Central memory CD8-positive, alpha-beta T cell (primary cell): ENCODE measurements around the gene SORL1.
A peak's percentile ranks its signal among the peaks of the same experiment; 100 is the strongest.
"Not testable (repeated sequence)": the region's sequence is repeated elsewhere in the genome, so short reads cannot be mapped to it uniquely, and the experiment has no call there.

Experiments used
- ATAC-seq: fragments of 150-1000 bp; cut with Tn5 transposase; replicated peaks from 2 replicates; pipeline ENCODE4 v1.10.0; 2022; ENCODE audit warnings: mild to moderate bottlenecking, moderate FRiP score, moderate number of reproducible peaks; ENCODE audit not compliant: poor library complexity, severe bottlenecking; ENCODE audit errors: extremely low read depth
- DNase-seq, 2 donors: peaks; one replicate each; pipeline ENCODE4 v3.0.0; 2021; ENCODE audit warnings: low spot score in 2 of 2
- H3K27ac Mint-ChIP-seq: one replicate; pipeline ENCODE4 v1.8.0; 2022; ENCODE audit warnings: low read depth, mild to moderate bottlenecking, moderate library complexity, mixed read lengths
- H3K27me3 Mint-ChIP-seq: one replicate; pipeline ENCODE4 v1.8.0; 2022; ENCODE audit warnings: mixed read lengths
- H3K36me3 Mint-ChIP-seq: one replicate; pipeline ENCODE4 v1.8.0; 2022; ENCODE audit warnings: mild to moderate bottlenecking, moderate library complexity, mixed read lengths; ENCODE audit not compliant: insufficient read depth
- H3K4me1 Mint-ChIP-seq: one replicate; pipeline ENCODE4 v1.8.0; 2022; ENCODE audit warnings: mixed read lengths
- H3K4me3 Mint-ChIP-seq: one replicate; pipeline ENCODE4 v1.8.0; 2022; ENCODE audit warnings: mild to moderate bottlenecking, moderate library complexity, mixed read lengths
- H3K9me3 Mint-ChIP-seq: one replicate; pipeline ENCODE4 v1.8.0; 2022; ENCODE audit warnings: mixed read lengths

Gene SORL1

DNA sequence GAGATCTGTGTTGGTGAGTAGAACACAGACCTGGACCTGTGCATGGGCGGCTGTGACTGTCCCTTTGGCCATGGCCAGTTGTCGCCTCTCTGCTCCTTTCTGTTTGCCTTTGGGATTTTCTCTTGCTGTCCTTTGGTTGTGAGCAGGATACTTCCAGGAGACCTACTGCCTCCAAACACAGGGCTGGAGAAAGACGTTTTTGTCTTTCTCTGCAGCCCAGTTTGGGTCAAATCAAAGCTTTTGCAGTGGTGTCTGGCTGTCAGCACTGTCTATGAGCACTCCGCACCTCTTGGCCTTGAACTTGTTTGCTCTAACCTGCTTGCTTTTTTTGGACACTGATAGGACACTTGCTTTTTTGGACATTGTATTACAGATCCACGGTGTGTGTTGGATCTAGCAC lies 109.6 kb downstream of the SORL1 start:
- no peak for ATAC-seq
- DNase-seq, result no peak
- Mint-ChIP-seq H3K9me3 (no peaks in the 10 kb centered on the region), H3K27me3 (no peaks in the 10 kb centered on the region), H3K4me1 (peaks cover 47% of the 10 kb centered on the region), H3K36me3 (peaks cover 65% of the 10 kb centered on the region), H3K27ac (no peak overlapping the region), H3K4me3 (no peak overlapping the region)

DNA sequence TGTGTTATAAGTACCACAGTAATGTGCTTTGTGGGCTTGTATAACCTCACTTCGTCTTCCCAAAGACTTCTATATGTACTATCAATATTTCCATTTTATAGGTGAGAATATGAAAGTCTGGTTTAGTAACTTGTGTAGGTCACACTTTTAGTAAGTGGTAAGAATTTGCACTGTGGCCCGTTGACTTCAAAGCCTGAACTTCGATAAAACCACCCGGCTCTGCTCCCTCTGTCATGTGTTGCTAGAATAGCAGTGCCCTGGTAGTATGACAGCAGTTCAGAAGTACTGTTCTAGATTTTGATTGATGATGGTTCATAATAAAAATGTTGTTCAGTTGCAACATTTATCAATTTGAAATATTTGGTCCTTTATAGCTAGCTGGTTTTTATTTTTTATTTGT lies 110.9 kb downstream of the SORL1 start:
- Mint-ChIP-seq H3K27ac (peak overlapping the region; percentile 36), H3K4me1 (peaks cover 46% of the 10 kb centered on the region), H3K4me3 (no peak overlapping the region), H3K36me3 (peaks cover 62% of the 10 kb centered on the region), H3K9me3 (no peaks in the 10 kb centered on the region), H3K27me3 (no peaks in the 10 kb centered on the region)
- no peak for DNase-seq
- ATAC-seq, result peak; percentile 62

- no peak for DNase-seq
- H3K36me3 Mint-ChIP-seq, result peaks cover 60% of the 10 kb centered on the region
- H3K27ac Mint-ChIP-seq, result peak overlapping the region; percentile 9
- peaks cover 46% of the 10 kb centered on the region for H3K4me1 Mint-ChIP-seq
- H3K27me3 Mint-ChIP-seq, result no peaks in the 10 kb centered on the region
- H3K4me3 Mint-ChIP-seq, result no peak overlapping the region
- ATAC-seq, result no peak
- H3K9me3 Mint-ChIP-seq, result no peaks in the 10 kb centered on the region
Measured at GRCh38 chr11:121563900-121564822, 112.0 kb downstream of the SORL1 start.

DNA sequence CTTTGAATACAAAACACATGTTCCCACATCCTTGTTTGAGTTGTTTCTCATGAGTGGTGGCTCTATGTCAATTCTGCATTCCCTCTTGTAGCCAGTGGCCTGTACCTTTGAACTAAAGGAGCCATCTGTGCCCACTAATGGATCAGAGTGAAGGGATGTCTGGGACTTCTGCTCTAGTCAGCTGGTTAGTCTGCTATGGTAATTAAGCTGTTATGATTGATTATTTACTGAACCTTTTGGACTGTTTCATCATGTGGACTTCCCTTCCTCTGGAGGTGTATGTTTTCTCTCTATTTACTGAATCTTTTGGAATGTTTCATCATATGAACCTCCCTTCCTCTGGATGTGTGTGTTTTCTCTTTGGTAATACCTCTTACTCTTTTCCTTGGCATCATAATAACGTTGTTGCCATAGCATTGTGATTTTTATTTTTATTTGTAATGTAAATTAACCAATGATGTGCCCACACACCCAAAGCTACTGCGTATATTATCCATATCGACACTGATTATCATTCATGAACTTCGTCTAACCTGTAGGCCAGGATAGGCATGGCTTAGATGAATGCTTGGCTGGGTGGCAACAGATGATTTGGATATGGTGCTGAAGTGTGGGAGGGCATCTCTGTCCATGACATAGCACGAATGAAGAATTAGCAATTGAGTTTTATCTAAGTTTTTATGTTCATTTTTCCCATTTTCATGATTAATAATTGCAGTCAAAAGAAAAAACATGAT lies 113.0 kb downstream of the SORL1 start:
- Mint-ChIP-seq H3K4me3 (no peak overlapping the region), H3K27me3 (no peaks in the 10 kb centered on the region), H3K27ac (peak overlapping the region; percentile 24), H3K4me1 (peaks cover 46% of the 10 kb centered on the region), H3K36me3 (peaks cover 57% of the 10 kb centered on the region), H3K9me3 (no peaks in the 10 kb centered on the region)
- ATAC-seq (no peak), DNase-seq (no peak)

- Mint-ChIP-seq H3K27me3 (no peaks in the 10 kb centered on the region), H3K4me1 (peaks cover 41% of the 10 kb centered on the region), H3K9me3 (no peaks in the 10 kb centered on the region), H3K4me3 (no peak overlapping the region), H3K36me3 (peaks cover 58% of the 10 kb centered on the region), H3K27ac (no peak overlapping the region)
- ATAC-seq, result no peak
- no peak for DNase-seq
Measured at GRCh38 chr11:121566279-121567168, 114.4 kb downstream of the SORL1 start.

DNA sequence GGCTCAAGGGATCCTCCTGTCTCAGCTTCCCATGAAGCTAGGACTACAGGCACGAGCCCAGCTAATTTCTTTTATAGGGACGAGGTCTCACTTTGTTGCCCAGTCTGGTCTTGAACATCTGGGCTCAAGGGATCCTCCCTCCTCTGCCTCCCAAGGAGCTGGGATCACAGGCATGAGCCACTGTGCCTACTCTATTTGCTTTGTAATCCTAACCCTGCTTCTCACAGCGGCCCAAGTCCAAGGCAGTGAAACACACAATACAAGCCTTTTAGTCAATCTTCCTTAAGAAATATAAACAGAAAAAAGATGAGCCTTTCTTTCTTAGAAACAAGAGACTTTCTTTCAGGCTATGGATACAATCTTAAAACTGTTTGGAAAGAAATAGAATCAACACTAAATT lies 115.9 kb downstream of the SORL1 start:
- Mint-ChIP-seq H3K27ac (no peak overlapping the region), H3K27me3 (no peaks in the 10 kb centered on the region), H3K4me3 (no peak overlapping the region), H3K9me3 (no peaks in the 10 kb centered on the region), H3K4me1 (peaks cover 26% of the 10 kb centered on the region), H3K36me3 (peaks cover 56% of the 10 kb centered on the region)
- ATAC-seq (no peak), DNase-seq (no peak)

DNA sequence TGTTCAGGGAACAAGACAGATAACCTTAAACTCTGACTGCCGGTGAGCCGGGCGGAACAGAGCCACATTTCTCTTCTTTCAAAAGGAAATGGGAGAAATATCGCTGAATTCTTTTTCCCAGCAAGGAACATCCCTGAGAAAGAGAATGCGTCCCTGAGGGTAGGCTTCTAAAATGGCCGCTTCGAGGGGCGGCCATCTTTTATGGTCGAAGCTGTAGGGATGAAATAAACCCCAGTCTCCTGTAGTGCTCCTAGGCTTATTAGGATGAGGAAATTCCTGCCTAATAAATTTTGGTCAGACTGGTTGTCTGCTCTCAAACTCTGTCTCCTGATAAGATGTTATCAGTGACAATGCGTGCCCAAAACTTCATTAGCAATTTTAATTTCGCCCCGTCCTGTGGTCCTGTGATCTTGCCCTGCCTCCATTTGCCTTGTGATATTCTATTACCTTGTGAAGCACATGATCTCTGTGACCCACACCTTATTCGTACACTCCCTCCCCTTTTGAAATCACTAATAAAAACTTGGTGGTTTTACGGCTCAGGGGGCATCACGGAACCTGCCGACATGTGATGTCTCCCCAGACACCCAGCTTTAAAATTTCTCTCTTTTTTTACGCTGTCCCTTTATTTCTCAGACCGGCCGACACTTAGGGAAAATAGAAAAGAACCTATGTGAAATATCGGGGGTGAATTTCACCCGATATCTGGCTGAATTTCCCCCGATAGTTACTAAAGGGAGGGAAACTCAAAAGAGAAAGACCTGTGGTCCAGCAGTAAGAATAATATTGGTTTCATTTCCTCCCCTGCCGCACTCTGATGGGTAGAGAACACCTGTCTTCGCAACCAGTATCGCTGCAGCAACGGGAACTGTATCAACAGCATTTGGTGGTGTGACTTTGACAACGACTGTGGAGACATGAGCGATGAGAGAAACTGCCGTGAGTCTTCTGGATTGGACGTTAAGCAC lies 117.5 kb downstream of the SORL1 start:
- not testable (repeated sequence) for H3K9me3 Mint-ChIP-seq, H3K27me3 Mint-ChIP-seq, DNase-seq
- ATAC-seq, result peak; percentile 40
- peak overlapping the region; percentile 54 for H3K4me3 Mint-ChIP-seq
- H3K4me1 Mint-ChIP-seq, result peaks cover 14% of the 10 kb centered on the region
- H3K36me3 Mint-ChIP-seq, result peaks cover 61% of the 10 kb centered on the region
- H3K27ac Mint-ChIP-seq, result peak overlapping the region; percentile 78

DNA sequence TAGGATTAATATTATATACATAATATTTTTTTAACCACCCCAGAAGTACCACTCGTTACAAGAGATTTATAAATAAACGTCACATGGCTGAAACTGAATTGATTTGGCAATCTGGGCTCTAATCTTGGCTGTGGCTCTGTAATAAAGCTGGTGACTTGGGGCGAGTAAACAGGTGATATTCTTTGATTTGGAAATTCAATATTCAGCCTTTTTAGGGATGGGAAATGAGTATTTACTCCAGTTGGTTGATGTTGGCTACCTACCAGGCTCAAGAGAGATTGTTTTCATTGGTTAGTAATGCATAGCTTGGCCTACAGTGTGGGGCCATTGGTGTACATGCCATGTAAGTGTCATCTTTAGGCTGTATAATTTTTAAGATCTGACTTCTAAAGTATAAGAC lies 118.3 kb downstream of the SORL1 start:
- H3K27me3 Mint-ChIP-seq, result no peaks in the 10 kb centered on the region
- H3K27ac Mint-ChIP-seq, result no peak overlapping the region
- no peaks in the 10 kb centered on the region for H3K9me3 Mint-ChIP-seq
- H3K4me1 Mint-ChIP-seq, result peaks cover 14% of the 10 kb centered on the region
- no peak overlapping the region for H3K4me3 Mint-ChIP-seq
- peaks cover 60% of the 10 kb centered on the region for H3K36me3 Mint-ChIP-seq
- no peak for DNase-seq
- ATAC-seq, result no peak

GRCh38 chr11:121571506-121571905 lies 119.4 kb downstream of the SORL1 start:
- ATAC-seq (no peak), DNase-seq (no peak)
- peaks cover 67% of the 10 kb centered on the region for H3K36me3 Mint-ChIP-seq
- no peak overlapping the region for H3K4me3 Mint-ChIP-seq
- no peaks in the 10 kb centered on the region for H3K27me3 Mint-ChIP-seq
- H3K4me1 Mint-ChIP-seq, result peaks cover 14% of the 10 kb centered on the region
- no peak overlapping the region for H3K27ac Mint-ChIP-seq
- no peaks in the 10 kb centered on the region for H3K9me3 Mint-ChIP-seq

DNA sequence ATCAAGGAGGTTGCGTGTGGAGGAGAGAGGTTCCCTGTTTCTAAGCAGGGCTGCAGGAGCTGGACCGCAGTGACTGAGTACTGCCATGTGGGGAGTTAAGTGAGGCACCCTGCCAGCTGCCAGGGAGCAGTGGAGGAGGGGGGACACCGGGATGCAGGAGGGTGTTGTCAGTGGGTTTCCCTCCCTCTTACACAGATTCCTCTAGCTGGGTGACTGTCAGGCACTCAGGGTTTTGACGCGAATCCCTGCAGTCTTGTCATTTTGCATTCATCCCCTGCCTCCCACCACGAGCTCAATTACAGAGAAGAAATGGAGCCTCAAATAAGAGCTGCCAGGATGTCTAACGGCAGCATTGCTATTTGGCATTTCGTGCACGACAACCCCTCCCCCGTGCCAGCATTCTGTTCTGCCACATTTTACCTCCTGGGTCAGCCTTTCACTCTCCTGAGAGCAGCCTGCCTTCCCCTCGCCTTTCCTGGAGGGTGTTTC lies 120.5 kb downstream of the SORL1 start:
- DNase-seq (no peak), ATAC-seq (no peak)
- Mint-ChIP-seq H3K4me1 (peaks cover 7% of the 10 kb centered on the region), H3K4me3 (no peak overlapping the region), H3K27ac (no peak overlapping the region), H3K9me3 (no peaks in the 10 kb centered on the region), H3K36me3 (peaks cover 70% of the 10 kb centered on the region), H3K27me3 (no peaks in the 10 kb centered on the region)

GRCh38 chr11:121574801-121575200 lies 122.7 kb downstream of the SORL1 start:
- no peak for DNase-seq
- no peak for ATAC-seq
- Mint-ChIP-seq H3K36me3 (peaks cover 72% of the 10 kb centered on the region), H3K9me3 (peaks cover under 1% of the 10 kb centered on the region), H3K27ac (no peak overlapping the region), H3K4me1 (peaks cover 9% of the 10 kb centered on the region), H3K4me3 (no peak overlapping the region), H3K27me3 (no peaks in the 10 kb centered on the region)
